ENCODE data around the gene TMEM114.

TMEM114 gene

DNA sequence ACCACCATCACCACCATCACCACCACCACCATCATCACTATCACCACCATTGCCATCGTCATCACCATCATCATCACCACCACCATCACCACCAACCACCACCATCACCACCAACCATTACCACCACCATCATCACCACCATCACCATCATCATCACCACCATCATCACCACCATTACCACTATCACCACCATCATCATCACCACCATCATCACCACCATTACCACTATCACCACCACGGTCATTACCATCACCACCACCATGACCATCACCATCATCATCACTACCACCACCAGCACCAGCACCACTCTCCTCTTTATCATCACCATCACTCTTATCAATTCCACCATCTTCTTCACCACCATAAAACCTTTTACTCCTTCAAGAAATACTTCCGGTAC is 1.1 kb upstream of the TMEM114 start:
- H3K27ac ChIP-seq = no peak overlapping the region
- TF ChIP-seq, protein P1, sequence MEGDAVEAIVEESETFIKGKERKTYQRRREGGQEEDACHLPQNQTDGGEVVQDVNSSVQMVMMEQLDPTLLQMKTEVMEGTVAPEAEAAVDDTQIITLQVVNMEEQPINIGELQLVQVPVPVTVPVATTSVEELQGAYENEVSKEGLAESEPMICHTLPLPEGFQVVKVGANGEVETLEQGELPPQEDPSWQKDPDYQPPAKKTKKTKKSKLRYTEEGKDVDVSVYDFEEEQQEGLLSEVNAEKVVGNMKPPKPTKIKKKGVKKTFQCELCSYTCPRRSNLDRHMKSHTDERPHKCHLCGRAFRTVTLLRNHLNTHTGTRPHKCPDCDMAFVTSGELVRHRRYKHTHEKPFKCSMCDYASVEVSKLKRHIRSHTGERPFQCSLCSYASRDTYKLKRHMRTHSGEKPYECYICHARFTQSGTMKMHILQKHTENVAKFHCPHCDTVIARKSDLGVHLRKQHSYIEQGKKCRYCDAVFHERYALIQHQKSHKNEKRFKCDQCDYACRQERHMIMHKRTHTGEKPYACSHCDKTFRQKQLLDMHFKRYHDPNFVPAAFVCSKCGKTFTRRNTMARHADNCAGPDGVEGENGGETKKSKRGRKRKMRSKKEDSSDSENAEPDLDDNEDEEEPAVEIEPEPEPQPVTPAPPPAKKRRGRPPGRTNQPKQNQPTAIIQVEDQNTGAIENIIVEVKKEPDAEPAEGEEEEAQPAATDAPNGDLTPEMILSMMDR (conservative IDR thresholded peaks at IDR 0.05) = no peak

DNA sequence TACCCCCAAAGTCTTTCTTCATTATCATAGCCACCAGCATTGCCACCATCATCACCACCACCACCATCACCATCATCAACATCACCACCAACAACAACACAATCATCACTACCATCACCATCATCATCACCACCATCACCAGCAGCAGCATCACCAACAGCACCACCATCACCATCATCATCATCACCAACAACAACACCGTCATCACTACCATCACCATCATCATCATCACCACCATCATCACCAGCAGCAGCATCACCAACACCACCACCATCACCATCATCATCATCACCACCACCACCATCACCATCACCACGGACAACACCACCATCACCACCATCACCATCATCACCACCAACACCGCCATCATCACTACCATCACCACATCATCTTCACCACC is 500 bp upstream of the TMEM114 start:
- no peak overlapping the region for H3K27ac ChIP-seq
- no peak for TF ChIP-seq ZFX (IDR thresholded peaks at IDR 0.05)
- TF ChIP-seq, protein P1 (conservative IDR thresholded peaks at IDR 0.05) = no peak

DNA sequence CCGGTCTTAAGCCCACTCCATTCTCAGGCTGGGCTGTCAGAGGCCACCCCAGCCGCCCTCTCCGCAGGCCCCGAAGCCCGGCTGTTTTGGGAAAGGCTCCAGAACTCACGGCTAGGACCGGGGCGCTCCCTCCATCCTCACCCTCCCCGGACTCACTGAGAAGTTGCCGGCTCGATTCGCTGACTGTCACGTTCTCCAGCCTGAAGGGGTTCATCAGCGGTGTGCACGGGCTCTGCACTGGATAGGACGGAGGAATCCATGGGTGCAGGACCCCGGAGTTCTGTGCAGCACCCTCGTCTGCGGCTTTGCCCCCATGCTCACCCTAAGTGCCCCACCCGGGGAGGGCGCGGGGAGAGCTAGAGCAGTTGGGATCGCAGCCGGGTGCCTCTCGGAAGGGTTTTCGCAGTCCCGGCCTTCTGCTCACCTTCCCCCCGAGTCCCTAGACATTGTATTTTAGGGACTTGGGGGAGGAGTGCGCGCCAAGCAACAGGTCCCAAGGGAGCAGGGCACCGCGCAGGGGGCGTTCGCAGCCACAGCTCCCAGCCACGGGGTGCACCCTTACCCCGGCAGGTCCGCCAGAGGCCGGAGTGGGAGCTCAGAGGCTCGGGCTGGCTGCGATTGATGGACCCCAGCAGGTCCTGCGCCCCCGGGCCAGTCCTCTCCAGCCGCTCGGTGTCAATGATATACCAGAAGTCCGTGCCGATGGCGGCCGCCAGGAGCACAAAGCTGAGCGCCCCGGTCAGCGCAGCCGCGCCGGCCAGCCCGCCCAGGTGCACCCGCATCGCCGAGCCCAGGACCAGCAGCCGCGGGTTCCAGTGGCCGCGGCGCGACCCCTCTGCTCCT is 1.0 kb downstream of the TMEM114 start:
- H3K27ac ChIP-seq = no peak overlapping the region
- TF ChIP-seq, protein P1 (conservative IDR thresholded peaks at IDR 0.05) = no peak
- no peak for TF ChIP-seq ZFX (IDR thresholded peaks at IDR 0.05)

DNA sequence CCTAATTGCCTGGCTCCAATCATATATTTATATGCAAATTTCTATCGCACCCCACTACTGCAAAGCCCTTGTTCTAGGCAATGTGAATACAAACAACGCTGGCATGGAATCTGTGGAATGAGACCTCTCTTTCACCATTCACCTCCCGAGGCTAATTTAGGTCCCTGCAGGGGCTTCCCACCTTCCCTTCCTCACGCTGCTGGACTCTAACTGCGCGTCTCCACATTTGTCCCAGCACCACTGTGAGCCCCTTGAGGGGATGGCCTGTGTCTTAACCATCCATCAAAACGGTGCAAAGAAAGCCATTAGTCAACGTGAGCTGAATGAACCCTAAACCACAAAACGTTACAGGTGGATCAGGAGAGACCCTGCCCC is 1.6 kb downstream of the TMEM114 start:
- TF ChIP-seq, protein P1 (conservative IDR thresholded peaks at IDR 0.05) = no peak
- no peak for TF ChIP-seq ZFX (IDR thresholded peaks at IDR 0.05)
- no peak overlapping the region for H3K27ac ChIP-seq

DNA sequence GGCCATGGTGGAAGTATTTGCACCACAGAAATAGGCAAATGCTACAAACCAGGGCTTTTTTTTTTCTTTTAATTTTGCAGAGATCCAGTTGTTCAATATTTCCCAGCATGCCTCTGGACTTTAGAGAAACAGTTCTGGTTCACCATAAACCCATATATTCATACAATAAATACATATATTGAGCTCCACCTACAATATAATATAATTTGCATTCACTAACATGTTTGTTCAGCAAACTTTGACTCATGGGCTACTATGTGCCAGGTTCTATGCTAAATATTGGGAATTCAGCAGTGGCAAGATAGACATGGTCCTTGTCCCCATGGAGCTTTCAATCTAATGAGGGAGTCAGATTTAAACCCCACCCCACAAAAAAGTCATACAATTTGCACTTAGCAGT is 3.2 kb downstream of the TMEM114 start:
- TF ChIP-seq, protein P1 (conservative IDR thresholded peaks at IDR 0.05) = no peak
- TF ChIP-seq ZFX (IDR thresholded peaks at IDR 0.05) = no peak
- no peak overlapping the region for H3K27ac ChIP-seq

DNA sequence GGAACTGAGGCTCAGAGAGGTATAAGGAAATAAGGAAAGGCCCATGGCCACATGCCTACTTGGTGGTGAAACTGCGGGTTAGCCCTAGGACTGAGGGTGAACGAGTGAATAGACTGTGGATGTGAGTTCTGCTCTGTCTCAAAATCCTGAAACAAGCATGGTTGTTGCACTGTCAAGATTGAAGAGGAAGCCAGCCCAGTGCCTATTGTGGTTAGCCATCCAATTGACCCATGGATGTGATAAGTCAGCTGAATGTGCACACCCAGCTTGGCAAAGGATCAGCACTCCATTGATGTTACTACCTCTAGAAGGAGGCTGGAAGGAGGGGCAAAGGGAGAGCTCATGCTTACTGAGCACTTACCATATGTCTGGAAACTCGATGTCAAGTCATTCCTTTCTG is 4.5 kb downstream of the TMEM114 start:
- no peak overlapping the region for H3K27ac ChIP-seq
- TF ChIP-seq ZFX (IDR thresholded peaks at IDR 0.05) = no peak
- TF ChIP-seq, protein P1 (conservative IDR thresholded peaks at IDR 0.05) = no peak

DNA sequence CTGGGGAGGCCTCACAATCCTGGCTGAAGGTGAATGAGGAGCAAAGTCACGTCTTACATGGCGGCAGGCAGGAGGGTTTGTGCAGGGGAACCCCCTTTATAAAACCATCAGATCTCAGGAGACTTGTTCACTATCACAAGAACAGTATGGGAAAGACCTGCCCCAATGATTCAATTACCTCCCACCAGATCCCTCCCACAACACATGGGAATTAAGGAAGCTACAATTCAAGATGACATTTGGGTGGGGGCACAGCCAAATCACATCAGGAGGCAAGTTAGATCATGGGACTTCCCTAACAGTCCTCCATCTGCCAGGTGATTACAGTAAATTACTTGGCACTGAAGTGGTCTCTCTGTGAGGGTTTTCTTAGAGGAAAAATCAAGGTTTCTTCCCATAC is 5.3 kb downstream of the TMEM114 start:
- TF ChIP-seq, protein P1 (conservative IDR thresholded peaks at IDR 0.05) = no peak
- TF ChIP-seq ZFX (IDR thresholded peaks at IDR 0.05) = no peak
- H3K27ac ChIP-seq = no peak overlapping the region
